ENCODE measurements around the gene FUS. TPM values are rescaled to one million over a fixed set of nuclear protein-coding genes. Genes with fewer than 3 reads are reported as not detected.

The FUS gene
- total and polyA plus RNA-seq, 2 experiments from 2014 or later = 247 to 528 TPM

GRCh38 chr16:31217136-31217530 lies 37.2 kb downstream of the FUS start:
- DNase-seq (ENCODE audit: low spot score) (no peak), ATAC-seq (no peak)
- Histone ChIP-seq H3K27ac (ENCODE audit: low read depth) (no peak overlapping the region), H3F3A (replicated peaks; ENCODE audit: low read depth) (no peaks in the 10 kb centered on the region), H3K4me3 (peak overlapping the region; percentile 77), H3K4me2 (peak overlapping the region; percentile 93), H3K4me1 (ENCODE audit: insufficient read depth) (peaks cover 15% of the 10 kb centered on the region), H3K9me2 (ENCODE audit: insufficient read depth) (no peaks in the 10 kb centered on the region), H4K20me1 (replicated peaks; ENCODE audit: insufficient read depth) (no peaks in the 10 kb centered on the region), H3K36me3 (ENCODE audit: insufficient read depth) (no peaks in the 10 kb centered on the region), H3K79me2 (replicated peaks; ENCODE audit: insufficient read depth) (no peaks in the 10 kb centered on the region), H3K27me3 (ENCODE audit: insufficient read depth) (peaks cover 45% of the 10 kb centered on the region), H2AFZ (peak overlapping the region; percentile 96)
- Mint-ChIP-seq H3K9me3 (no peaks in the 10 kb centered on the region; the same call in 1 of the 3 replicates), H3K4me1 (peaks cover 29% of the 10 kb centered on the region), H3K27ac (no peak overlapping the region), H3K4me3 (peak overlapping the region; percentile 70), H3K36me3 (ENCODE audit: low read depth) (no peaks in the 10 kb centered on the region; the same call in 2 of the 3 replicates), H3K27me3 (ENCODE audit: insufficient read depth, low read depth, poor library complexity) (peaks cover 50% of the 10 kb centered on the region)
- no peak for TF ChIP-seq ZNF114 (CRISPR knock-in tag; IDR thresholded peaks at IDR 0.05)
- no peak for TF ChIP-seq CREB1 (CRISPR knock-in tag; IDR thresholded peaks at IDR 0.05; ENCODE audit: low read depth)
- TF ChIP-seq CTCF (conservative IDR thresholded peaks at IDR 0.05; ENCODE audit: low read depth in 2 of 2) = no peak
- TF ChIP-seq ZNF331 (CRISPR knock-in tag; IDR thresholded peaks at IDR 0.05; ENCODE audit: low read depth) = no peak
- no peak for TF ChIP-seq EZH2phosphoT487 (IDR thresholded peaks at IDR 0.05; ENCODE audit: unreplicated experiment)
- no peak for TF ChIP-seq ETS1 (IDR thresholded peaks at IDR 0.05)
- TF ChIP-seq JUNB (IDR thresholded peaks at IDR 0.05; ENCODE audit: unreplicated experiment) = no peak
- no peak for TF ChIP-seq REST (IDR thresholded peaks at IDR 0.05; ENCODE audit: unreplicated experiment)
- TF ChIP-seq EZH2 (IDR thresholded peaks at IDR 0.05; ENCODE audit: low read depth, unreplicated experiment) = no peak
- TF ChIP-seq ZNF462 (CRISPR knock-in tag; IDR thresholded peaks at IDR 0.05) = no peak
- no peak for TF ChIP-seq STAT1 (IDR thresholded peaks at IDR 0.05; ENCODE audit: unreplicated experiment)
- TF ChIP-seq NANOG (IDR thresholded peaks at IDR 0.05; ENCODE audit: borderline replicate concordance) = no peak
